ENCODE results near the gene HIF1A.
A peak's percentile ranks its signal among the peaks of the same experiment; 100 is the strongest.

Gene HIF1A

GRCh38 chr14:61673305-61673704, 22.0 kb upstream of the HIF1A start:
- H3K27ac ChIP-seq (ENCODE audit: low read depth, low read length): no peak overlapping the region

DNA sequence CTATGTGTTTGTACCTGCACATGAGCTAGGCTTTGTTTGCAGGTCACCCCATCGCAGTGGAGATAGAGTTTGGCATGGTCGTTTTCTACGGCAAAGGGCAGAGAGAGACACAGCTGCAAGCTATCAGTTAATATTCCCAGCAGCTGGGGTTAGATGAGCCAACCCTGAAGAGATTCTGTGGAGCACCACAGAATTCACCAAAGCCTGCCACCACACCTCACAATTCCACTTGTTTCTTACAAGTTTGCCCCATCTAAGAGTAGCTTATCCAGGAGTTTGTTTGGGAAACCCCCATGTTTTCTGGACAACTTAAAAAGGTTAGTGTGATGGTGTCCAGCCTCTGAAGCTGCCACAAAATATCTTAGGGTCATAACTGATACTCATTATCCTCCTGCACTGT, 20.0 kb upstream of the HIF1A start:
- Histone ChIP-seq H3K4me3 (ENCODE audit: low read depth, low read length) (no peak overlapping the region), H3K27me3 (ENCODE audit: control insufficient read depth, insufficient read depth, low read length) (no peaks in the 10 kb centered on the region), H3K36me3 (ENCODE audit: control insufficient read depth, insufficient read depth, low read length) (no peaks in the 10 kb centered on the region), H3K27ac (ENCODE audit: low read depth, low read length) (no peak overlapping the region), H3K9me3 (ENCODE audit: control insufficient read depth, insufficient read depth, low read length) (no peaks in the 10 kb centered on the region), H3K9ac (ENCODE audit: low read depth, low read length) (no peak overlapping the region), H3K4me1 (ENCODE audit: control insufficient read depth, insufficient read depth, low read length) (peaks cover 37% of the 10 kb centered on the region)

More at GRCh38 chr14:61673305-61673704, 22.0 kb upstream of the HIF1A start:
- H3K9me3 ChIP-seq (ENCODE audit: control insufficient read depth, insufficient read depth, low read length): no peaks in the 10 kb centered on the region
- H3K4me3 ChIP-seq (ENCODE audit: low read depth, low read length): no peak overlapping the region
- H3K27me3 ChIP-seq (ENCODE audit: control insufficient read depth, insufficient read depth, low read length): no peaks in the 10 kb centered on the region
- no peak overlapping the region for H3K9ac ChIP-seq (ENCODE audit: low read depth, low read length)
- H3K4me1 ChIP-seq (ENCODE audit: control insufficient read depth, insufficient read depth, low read length): peaks cover 24% of the 10 kb centered on the region
- H3K36me3 ChIP-seq (ENCODE audit: control insufficient read depth, insufficient read depth, low read length): no peaks in the 10 kb centered on the region

- Histone ChIP-seq H3K4me3 (ENCODE audit: low read depth, low read length) (no peak overlapping the region), H3K27me3 (ENCODE audit: control insufficient read depth, insufficient read depth, low read length) (no peaks in the 10 kb centered on the region), H3K9ac (ENCODE audit: low read depth, low read length) (no peak overlapping the region), H3K27ac (ENCODE audit: low read depth, low read length) (no peak overlapping the region), H3K9me3 (ENCODE audit: control insufficient read depth, insufficient read depth, low read length) (no peaks in the 10 kb centered on the region), H3K36me3 (ENCODE audit: control insufficient read depth, insufficient read depth, low read length) (no peaks in the 10 kb centered on the region), H3K4me1 (ENCODE audit: control insufficient read depth, insufficient read depth, low read length) (peaks cover 37% of the 10 kb centered on the region)
Observed at GRCh38 chr14:61677479-61677878, 17.8 kb upstream of the HIF1A start.

DNA sequence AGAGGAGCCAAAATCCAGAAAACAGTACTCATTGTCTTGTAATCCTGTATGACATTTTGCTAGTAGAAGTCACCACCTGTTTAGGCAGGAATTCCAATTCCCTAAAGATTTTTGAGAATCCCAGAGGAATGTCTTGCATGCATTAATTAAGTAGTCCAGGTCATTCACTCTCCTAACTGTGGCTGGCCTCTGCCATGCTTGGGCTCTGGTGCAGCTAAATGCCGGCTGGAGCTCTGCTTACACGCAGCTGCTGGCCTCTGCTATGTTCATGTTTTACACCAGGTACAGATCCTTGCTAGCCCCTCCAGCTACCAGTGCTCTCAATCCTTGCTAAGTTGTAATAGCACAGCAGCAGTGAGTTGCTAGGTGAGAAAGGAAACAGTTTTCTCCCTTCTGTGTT, 16.3 kb upstream of the HIF1A start:
- H3K4me3 ChIP-seq (ENCODE audit: low read depth, low read length): no peak overlapping the region
- H3K27ac ChIP-seq (ENCODE audit: low read depth, low read length): peak overlapping the region; percentile 52
- H3K9me3 ChIP-seq (ENCODE audit: control insufficient read depth, insufficient read depth, low read length): no peaks in the 10 kb centered on the region
- H3K27me3 ChIP-seq (ENCODE audit: control insufficient read depth, insufficient read depth, low read length): no peaks in the 10 kb centered on the region
- peaks cover 27% of the 10 kb centered on the region for H3K4me1 ChIP-seq (ENCODE audit: control insufficient read depth, insufficient read depth, low read length)
- no peaks in the 10 kb centered on the region for H3K36me3 ChIP-seq (ENCODE audit: control insufficient read depth, insufficient read depth, low read length)
- H3K9ac ChIP-seq (ENCODE audit: low read depth, low read length): no peak overlapping the region

DNA sequence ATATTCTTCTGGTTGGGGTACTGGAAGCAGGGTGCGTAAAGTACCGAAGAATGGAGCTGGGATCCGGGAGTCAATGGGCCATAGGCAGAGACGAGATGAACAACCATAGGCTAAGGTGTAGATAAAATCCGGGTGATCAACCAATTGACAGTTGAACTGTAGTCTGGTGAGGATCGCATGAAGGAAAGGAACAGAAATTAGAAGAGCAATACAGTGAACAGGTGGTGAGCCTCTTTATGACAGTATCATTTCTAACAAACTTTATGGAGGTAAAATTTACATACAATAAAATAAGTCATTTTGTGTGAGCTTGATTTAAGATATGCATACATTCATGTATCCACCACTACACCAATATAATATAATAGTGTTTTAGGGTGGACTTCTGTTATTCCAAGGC, 13.9 kb upstream of the HIF1A start:
- H3K9ac ChIP-seq (ENCODE audit: low read depth, low read length): no peak overlapping the region
- H3K4me3 ChIP-seq (ENCODE audit: low read depth, low read length): no peak overlapping the region
- peaks cover 27% of the 10 kb centered on the region for H3K4me1 ChIP-seq (ENCODE audit: control insufficient read depth, insufficient read depth, low read length)
- no peaks in the 10 kb centered on the region for H3K9me3 ChIP-seq (ENCODE audit: control insufficient read depth, insufficient read depth, low read length)
- no peaks in the 10 kb centered on the region for H3K36me3 ChIP-seq (ENCODE audit: control insufficient read depth, insufficient read depth, low read length)
- no peak overlapping the region for H3K27ac ChIP-seq (ENCODE audit: low read depth, low read length)
- no peaks in the 10 kb centered on the region for H3K27me3 ChIP-seq (ENCODE audit: control insufficient read depth, insufficient read depth, low read length)

GRCh38 chr14:61683108-61683507, 12.2 kb upstream of the HIF1A start:
- Histone ChIP-seq H3K27me3 (ENCODE audit: control insufficient read depth, insufficient read depth, low read length) (no peaks in the 10 kb centered on the region), H3K36me3 (ENCODE audit: control insufficient read depth, insufficient read depth, low read length) (no peaks in the 10 kb centered on the region), H3K27ac (ENCODE audit: low read depth, low read length) (no peak overlapping the region), H3K4me1 (ENCODE audit: control insufficient read depth, insufficient read depth, low read length) (peaks cover 15% of the 10 kb centered on the region), H3K4me3 (ENCODE audit: low read depth, low read length) (no peak overlapping the region), H3K9me3 (ENCODE audit: control insufficient read depth, insufficient read depth, low read length) (no peaks in the 10 kb centered on the region), H3K9ac (ENCODE audit: low read depth, low read length) (no peak overlapping the region)

DNA sequence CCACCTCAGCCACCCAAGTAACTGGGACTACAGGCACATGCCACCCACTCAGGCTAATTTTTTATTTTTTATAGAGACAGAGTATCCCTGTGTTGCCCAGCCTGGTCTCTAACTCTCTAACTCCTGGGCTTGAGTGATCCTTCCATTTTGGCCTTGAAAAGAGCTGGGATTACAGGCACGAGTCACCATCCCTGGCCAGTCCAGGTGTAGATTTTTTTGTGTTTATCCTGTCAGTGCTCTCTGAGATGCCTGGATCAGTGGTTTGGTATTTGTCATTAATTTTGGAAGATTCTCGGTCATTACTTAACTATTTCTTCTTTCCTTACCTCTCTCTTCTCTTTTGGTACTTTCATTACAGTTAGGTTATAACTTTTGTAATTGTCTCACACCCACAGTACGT, 5.3 kb upstream of the HIF1A start:
- no peaks in the 10 kb centered on the region for H3K9me3 ChIP-seq (ENCODE audit: control insufficient read depth, insufficient read depth, low read length)
- no peak overlapping the region for H3K27ac ChIP-seq (ENCODE audit: low read depth, low read length)
- H3K9ac ChIP-seq (ENCODE audit: low read depth, low read length): no peak overlapping the region
- no peak overlapping the region for H3K4me3 ChIP-seq (ENCODE audit: low read depth, low read length)
- H3K36me3 ChIP-seq (ENCODE audit: control insufficient read depth, insufficient read depth, low read length): no peaks in the 10 kb centered on the region
- H3K4me1 ChIP-seq (ENCODE audit: control insufficient read depth, insufficient read depth, low read length): peaks cover 10% of the 10 kb centered on the region; the same call in 1 of the 2 replicates
- H3K27me3 ChIP-seq (ENCODE audit: control insufficient read depth, insufficient read depth, low read length): no peaks in the 10 kb centered on the region

- H3K4me1 ChIP-seq (ENCODE audit: control insufficient read depth, insufficient read depth, low read length): peaks cover 10% of the 10 kb centered on the region; the same call in 1 of the 2 replicates
- H3K27ac ChIP-seq (ENCODE audit: low read depth, low read length): no peak overlapping the region
- no peak overlapping the region for H3K4me3 ChIP-seq (ENCODE audit: low read depth, low read length)
- no peaks in the 10 kb centered on the region for H3K27me3 ChIP-seq (ENCODE audit: control insufficient read depth, insufficient read depth, low read length)
- no peaks in the 10 kb centered on the region for H3K9me3 ChIP-seq (ENCODE audit: control insufficient read depth, insufficient read depth, low read length)
- no peaks in the 10 kb centered on the region for H3K36me3 ChIP-seq (ENCODE audit: control insufficient read depth, insufficient read depth, low read length)
- H3K9ac ChIP-seq (ENCODE audit: low read depth, low read length): no peak overlapping the region
Observed at GRCh38 chr14:61690982-61691381, 4.3 kb upstream of the HIF1A start.

DNA sequence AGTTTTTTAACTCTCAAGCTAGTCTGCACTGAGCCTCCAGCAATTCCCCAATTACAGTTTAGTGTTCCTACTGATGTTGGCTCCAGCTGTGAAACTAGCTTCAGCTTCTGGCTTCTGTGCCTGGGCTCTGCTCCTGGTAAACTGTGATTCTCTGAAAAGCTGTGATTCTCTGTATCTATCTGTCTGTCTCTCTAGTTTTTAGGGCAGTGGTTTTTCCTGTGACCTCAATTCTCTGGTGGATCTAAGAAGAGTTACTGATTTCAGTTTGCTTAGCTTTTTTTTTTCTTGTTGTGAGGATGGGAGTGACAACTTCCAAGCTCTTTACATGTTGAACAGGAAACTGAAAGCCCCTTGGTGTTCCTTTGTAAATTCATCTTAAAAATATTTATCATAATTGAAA, 3.8 kb upstream of the HIF1A start:
- Histone ChIP-seq H3K4me3 (ENCODE audit: low read depth, low read length) (no peak overlapping the region), H3K27me3 (ENCODE audit: control insufficient read depth, insufficient read depth, low read length) (no peaks in the 10 kb centered on the region), H3K9me3 (ENCODE audit: control insufficient read depth, insufficient read depth, low read length) (no peaks in the 10 kb centered on the region), H3K4me1 (ENCODE audit: control insufficient read depth, insufficient read depth, low read length) (peaks cover 10% of the 10 kb centered on the region; the same call in 1 of the 2 replicates), H3K9ac (ENCODE audit: low read depth, low read length) (no peak overlapping the region), H3K27ac (ENCODE audit: low read depth, low read length) (no peak overlapping the region), H3K36me3 (ENCODE audit: control insufficient read depth, insufficient read depth, low read length) (no peaks in the 10 kb centered on the region)

- H3K36me3 ChIP-seq (ENCODE audit: control insufficient read depth, insufficient read depth, low read length): no peaks in the 10 kb centered on the region
- H3K27me3 ChIP-seq (ENCODE audit: control insufficient read depth, insufficient read depth, low read length): no peaks in the 10 kb centered on the region
- H3K27ac ChIP-seq (ENCODE audit: low read depth, low read length): no peak overlapping the region
- no peak overlapping the region for H3K9ac ChIP-seq (ENCODE audit: low read depth, low read length)
- no peak overlapping the region for H3K4me3 ChIP-seq (ENCODE audit: low read depth, low read length)
- H3K9me3 ChIP-seq (ENCODE audit: control insufficient read depth, insufficient read depth, low read length): no peaks in the 10 kb centered on the region
- H3K4me1 ChIP-seq (ENCODE audit: control insufficient read depth, insufficient read depth, low read length): peaks cover 24% of the 10 kb centered on the region
Observed at GRCh38 chr14:61694039-61694438, 1.3 kb upstream of the HIF1A start.

- no peaks in the 10 kb centered on the region for H3K27me3 ChIP-seq (ENCODE audit: control insufficient read depth, insufficient read depth, low read length)
- peak overlapping the region; percentile 100 for H3K4me3 ChIP-seq (ENCODE audit: low read depth, low read length)
- H3K36me3 ChIP-seq (ENCODE audit: control insufficient read depth, insufficient read depth, low read length): no peaks in the 10 kb centered on the region; the same call in 1 of the 2 replicates
- H3K27ac ChIP-seq (ENCODE audit: low read depth, low read length): peak overlapping the region; percentile 98
- H3K9ac ChIP-seq (ENCODE audit: low read depth, low read length): peak overlapping the region; percentile 89
- H3K9me3 ChIP-seq (ENCODE audit: control insufficient read depth, insufficient read depth, low read length): no peaks in the 10 kb centered on the region
- peaks cover 37% of the 10 kb centered on the region for H3K4me1 ChIP-seq (ENCODE audit: control insufficient read depth, insufficient read depth, low read length)
Observed at GRCh38 chr14:61695695-61696527, 598 bp downstream of the HIF1A start.
